Activated CD4-positive, alpha-beta T cell treated with anti-CD3 and anti-CD28 coated beads, Interleukin-2, amount 10 ng/mL, durations not matched to agents 7 days and 5 days (primary cell): ENCODE results near the gene FNDC10. TPM values are rescaled to one million over a fixed set of nuclear protein-coding genes. Genes with fewer than 3 reads are reported as not detected.
A peak's percentile ranks its signal among the peaks of the same experiment; 100 is the strongest.

ENCODE experiments used
- CTCF ChIA-PET: fragments of 350-600 bp; sonication (Branson Sonifier 250); formaldehyde crosslinking; loops from one replicate; lab custom pipeline; 2021; ENCODE audit warnings: antibody characterized with exemption; lab: Charles Lee
- POLR2A ChIA-PET: fragments of 350-600 bp; sonication (Branson Sonifier 250); formaldehyde crosslinking; loops from one replicate; lab custom pipeline; 2021; ENCODE audit warnings: antibody characterized with exemption; lab: Charles Lee
- DNase-seq: peaks from one replicate; pipeline ENCODE4 v3.0.0-alpha.2; 2020
- H3K27ac Mint-ChIP-seq: one replicate; pipeline ENCODE4 v1.8.0; 2021; ENCODE audit warnings: mild to moderate bottlenecking, moderate library complexity, mixed read lengths
- H3K27me3 Mint-ChIP-seq: one replicate; pipeline ENCODE4 v1.8.0; 2021; ENCODE audit warnings: mixed read lengths
- H3K36me3 Mint-ChIP-seq: one replicate; pipeline ENCODE4 v1.8.0; 2021; ENCODE audit warnings: low read depth, mixed read lengths
- H3K4me1 Mint-ChIP-seq: one replicate; pipeline ENCODE4 v1.8.0; 2021; ENCODE audit warnings: mixed read lengths
- H3K4me3 Mint-ChIP-seq: one replicate; pipeline ENCODE4 v1.8.0; 2021; ENCODE audit warnings: mild to moderate bottlenecking, moderate library complexity, mixed read lengths
- H3K9me3 Mint-ChIP-seq: one replicate; pipeline ENCODE4 v1.8.0; 2021; ENCODE audit warnings: mixed read lengths
- total RNA-seq, 2 experiments: library from RNA; stranded (reverse); gene quantifications; one replicate each; pipeline ENCODE4 v1.2.3, GENCODE V29; 2021

The FNDC10 gene
- total RNA-seq, 2 experiments from 2014 or later: 6.2 to 7.9 TPM

- peaks cover 15% of the 10 kb centered on the region for H3K27me3 Mint-ChIP-seq
- no peaks in the 10 kb centered on the region for H3K9me3 Mint-ChIP-seq
- no peak for DNase-seq
- peaks cover 7% of the 10 kb centered on the region for H3K36me3 Mint-ChIP-seq
- CTCF ChIA-PET: interaction anchor here (0.5 to 1.0 kb wide), 2 partner anchors 37 to 304 kb away, joined by 3 to 5 read pairs; no protein-coding TSS in a partner anchor
- POLR2A ChIA-PET: no interaction called here
- H3K4me1 Mint-ChIP-seq: peaks cover 18% of the 10 kb centered on the region
- H3K4me3 Mint-ChIP-seq: no peak overlapping the region
- H3K27ac Mint-ChIP-seq: no peak overlapping the region
These were observed 22.4 kb downstream of the FNDC10 start for GRCh38 chr1:1577367-1578011.

GRCh38 chr1:1574721-1575537, 25.0 kb downstream of the FNDC10 start, which contains the start of gene SSU72:
Gene SSU72 (minus strand): TSS chr1:1574863. CDS start chr1:1574557, 306 bp downstream.
- no peaks in the 10 kb centered on the region for H3K27me3 Mint-ChIP-seq
- peak within 1 kb of the TSS; percentile 100 for H3K27ac Mint-ChIP-seq
- ChIA-PET CTCF (no interaction called here), POLR2A (no interaction called here)
- DNase-seq: peak; percentile 94
- H3K36me3 Mint-ChIP-seq: peaks cover 18% of the 10 kb centered on the region
- no peaks in the 10 kb centered on the region for H3K9me3 Mint-ChIP-seq
- peaks cover 30% of the 10 kb centered on the region for H3K4me1 Mint-ChIP-seq
- peak within 1 kb of the TSS; percentile 98 for H3K4me3 Mint-ChIP-seq

DNA sequence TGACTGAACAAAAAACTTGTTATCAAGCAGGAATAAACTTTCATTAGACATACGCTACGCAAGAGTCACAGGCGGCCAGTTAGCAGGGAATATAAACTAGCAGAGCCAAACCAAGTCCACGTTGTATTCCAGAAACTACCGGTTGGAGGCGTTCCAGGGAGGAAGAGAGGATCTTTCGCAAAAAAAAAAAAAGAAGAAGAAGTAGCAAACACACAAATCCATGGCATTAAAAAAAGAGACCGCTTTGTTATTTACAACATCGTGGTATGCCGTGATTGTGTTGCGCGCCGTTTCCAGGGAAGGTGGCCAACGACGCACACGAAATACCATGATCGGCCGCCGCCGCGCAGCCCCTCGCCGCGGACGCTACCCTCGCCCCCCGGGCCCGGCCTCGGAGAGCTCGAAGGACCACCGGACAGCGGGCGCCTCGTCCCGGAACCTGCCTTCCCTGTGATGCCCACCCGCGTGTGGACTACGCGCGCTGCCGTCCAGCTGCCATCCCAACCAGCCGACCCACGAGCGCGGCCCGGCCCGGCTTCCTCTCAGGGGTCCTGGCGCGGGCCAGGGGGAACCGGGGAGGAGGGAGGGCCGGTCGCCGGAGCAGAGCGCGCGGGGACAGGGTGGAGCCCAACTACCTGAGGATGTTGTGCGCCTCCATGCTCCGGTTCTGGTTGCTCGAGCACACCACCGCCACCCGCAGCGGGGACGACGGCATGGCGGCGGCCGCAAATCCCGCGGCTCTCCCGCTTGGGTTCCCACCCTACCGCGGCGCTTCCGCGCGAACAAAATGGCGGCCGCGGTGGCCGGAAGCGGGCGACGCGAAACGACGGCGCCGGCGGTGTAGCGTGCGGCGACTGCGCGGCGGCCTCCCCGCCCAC, 25.9 kb downstream of the FNDC10 start:
- peaks cover 18% of the 10 kb centered on the region for H3K36me3 Mint-ChIP-seq
- DNase-seq: peak; percentile 71
- CTCF ChIA-PET: no interaction called here
- POLR2A ChIA-PET: no interaction called here
- H3K27me3 Mint-ChIP-seq: no peaks in the 10 kb centered on the region
- H3K27ac Mint-ChIP-seq: peak overlapping the region; percentile 99
- no peaks in the 10 kb centered on the region for H3K9me3 Mint-ChIP-seq
- peak overlapping the region; percentile 98 for H3K4me3 Mint-ChIP-seq
- peaks cover 36% of the 10 kb centered on the region for H3K4me1 Mint-ChIP-seq

DNA sequence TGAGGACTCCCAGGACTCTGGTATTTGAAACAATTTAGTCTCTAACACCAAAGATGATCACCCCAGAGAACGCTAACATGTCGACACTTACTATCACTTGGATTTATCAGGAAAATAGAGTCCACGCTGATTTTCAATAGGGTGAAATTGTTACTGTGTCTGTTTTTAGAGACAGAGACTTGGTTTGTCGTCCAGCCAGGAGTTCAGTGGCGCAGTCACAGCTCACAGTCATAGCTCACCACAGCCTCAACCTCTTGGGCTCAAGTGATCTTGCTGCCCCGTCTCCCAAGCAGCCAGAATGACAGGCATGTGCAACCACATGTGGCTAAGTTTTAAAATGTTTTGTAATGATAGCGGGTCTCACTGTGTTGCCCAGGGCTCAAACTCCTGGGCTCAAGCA, 30.6 kb downstream of the FNDC10 start:
- Mint-ChIP-seq H3K4me1 (peaks cover 34% of the 10 kb centered on the region), H3K4me3 (no peak overlapping the region), H3K27me3 (no peaks in the 10 kb centered on the region), H3K27ac (no peak overlapping the region), H3K9me3 (no peaks in the 10 kb centered on the region), H3K36me3 (peaks cover 42% of the 10 kb centered on the region)
- no peak for DNase-seq
- ChIA-PET CTCF (no interaction called here), POLR2A (no interaction called here)

GRCh38 chr1:1567891-1568291, 32.0 kb downstream of the FNDC10 start:
- Mint-ChIP-seq H3K4me3 (no peak overlapping the region), H3K36me3 (peaks cover 44% of the 10 kb centered on the region), H3K27me3 (no peaks in the 10 kb centered on the region), H3K9me3 (no peaks in the 10 kb centered on the region), H3K27ac (no peak overlapping the region), H3K4me1 (peaks cover 30% of the 10 kb centered on the region)
- DNase-seq: no peak
- CTCF ChIA-PET: no interaction called here
- POLR2A ChIA-PET: no interaction called here

- ChIA-PET CTCF (no interaction called here), POLR2A (no interaction called here)
- DNase-seq: no peak
- H3K27ac Mint-ChIP-seq: no peak overlapping the region
- H3K27me3 Mint-ChIP-seq: no peaks in the 10 kb centered on the region
- no peaks in the 10 kb centered on the region for H3K9me3 Mint-ChIP-seq
- H3K36me3 Mint-ChIP-seq: peaks cover 45% of the 10 kb centered on the region
- H3K4me3 Mint-ChIP-seq: no peak overlapping the region
- peaks cover 27% of the 10 kb centered on the region for H3K4me1 Mint-ChIP-seq
These were observed 32.6 kb downstream of the FNDC10 start for GRCh38 chr1:1567152-1567875.

DNA sequence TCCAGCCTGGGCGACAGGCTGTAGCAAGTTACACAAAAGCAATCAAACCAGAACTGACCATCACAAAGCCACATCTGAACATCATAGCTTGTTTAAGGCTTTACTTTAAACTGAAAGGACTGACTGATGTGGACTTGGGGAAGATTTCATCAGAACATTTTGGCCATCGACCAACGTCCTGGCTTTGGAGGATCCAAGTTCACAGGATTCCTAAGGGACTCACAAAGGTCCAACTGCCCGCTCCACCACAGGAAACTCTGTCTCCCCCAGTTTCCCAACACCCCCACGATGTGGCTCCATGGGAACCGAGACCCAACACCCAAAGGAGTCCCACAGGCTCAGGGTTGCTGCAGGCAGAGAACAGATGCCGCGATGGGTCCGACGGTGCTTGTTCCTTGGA, 34.6 kb downstream of the FNDC10 start:
- ChIA-PET CTCF (interaction anchor here (0.8 kb wide), 1 partner anchor 15 kb away, joined by 4 read pairs; no protein-coding TSS in a partner anchor), POLR2A (no interaction called here)
- no peak overlapping the region for H3K27ac Mint-ChIP-seq
- no peak overlapping the region for H3K4me3 Mint-ChIP-seq
- no peak for DNase-seq
- H3K9me3 Mint-ChIP-seq: no peaks in the 10 kb centered on the region
- H3K4me1 Mint-ChIP-seq: peaks cover 19% of the 10 kb centered on the region
- no peaks in the 10 kb centered on the region for H3K27me3 Mint-ChIP-seq
- H3K36me3 Mint-ChIP-seq: peaks cover 42% of the 10 kb centered on the region

DNA sequence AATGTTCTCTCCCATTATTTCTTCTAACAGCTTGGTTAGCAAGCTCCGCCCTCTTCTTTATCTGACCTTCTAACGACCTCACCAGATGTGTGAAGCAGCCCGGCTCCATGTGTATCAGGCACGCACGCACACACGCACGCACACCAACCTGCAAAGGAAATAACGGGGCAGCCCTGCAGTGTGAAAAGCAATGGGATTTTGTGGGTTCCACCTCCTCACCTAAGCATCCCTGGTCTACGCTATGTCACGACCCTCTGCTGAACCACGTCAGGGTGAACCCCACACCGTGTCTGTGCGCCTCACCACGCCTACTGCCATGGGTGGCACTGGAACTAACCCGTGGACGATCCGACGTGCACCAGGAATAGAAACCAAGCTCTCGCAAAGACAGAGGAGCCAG, 35.7 kb downstream of the FNDC10 start:
- Mint-ChIP-seq H3K4me1 (peaks cover 10% of the 10 kb centered on the region), H3K36me3 (peaks cover 38% of the 10 kb centered on the region), H3K27me3 (no peaks in the 10 kb centered on the region), H3K9me3 (no peaks in the 10 kb centered on the region), H3K4me3 (no peak overlapping the region), H3K27ac (no peak overlapping the region)
- no peak for DNase-seq
- CTCF ChIA-PET: no interaction called here
- POLR2A ChIA-PET: no interaction called here

DNA sequence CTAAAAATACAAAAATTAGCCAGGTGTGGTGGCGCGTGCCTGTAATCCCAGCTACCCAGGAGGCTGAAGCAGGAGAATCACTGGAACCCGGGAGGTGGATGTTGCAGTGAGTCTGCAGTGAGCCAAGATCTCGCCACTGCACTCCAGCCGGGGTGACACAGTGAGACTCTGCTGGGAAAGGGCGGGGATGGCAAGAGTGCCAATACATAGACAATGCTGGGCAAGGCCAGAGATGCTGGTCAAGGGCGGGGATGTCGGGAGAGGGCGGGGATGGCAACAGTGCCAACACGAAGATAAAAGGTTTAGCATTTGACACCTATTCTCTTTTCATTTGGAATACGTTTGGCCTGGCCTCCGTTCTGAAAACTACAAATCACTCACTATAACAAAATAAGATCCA, 36.2 kb downstream of the FNDC10 start:
- Mint-ChIP-seq H3K27me3 (no peaks in the 10 kb centered on the region), H3K4me1 (peaks cover 9% of the 10 kb centered on the region), H3K27ac (no peak overlapping the region), H3K36me3 (peaks cover 38% of the 10 kb centered on the region), H3K4me3 (no peak overlapping the region), H3K9me3 (no peaks in the 10 kb centered on the region)
- POLR2A ChIA-PET: no interaction called here
- no peak for DNase-seq
- CTCF ChIA-PET: interaction anchor here (1.1 kb wide), 1 partner anchor 50 kb away, joined by 3 read pairs; no protein-coding TSS in a partner anchor

GRCh38 chr1:1562556-1563195, 37.3 kb downstream of the FNDC10 start:
- ChIA-PET CTCF (interaction anchor here (1.1 kb wide), 1 partner anchor 51 kb away, joined by 3 read pairs; no protein-coding TSS in a partner anchor), POLR2A (no interaction called here)

GRCh38 chr1:1561801-1562470, 38.0 kb downstream of the FNDC10 start:
- ChIA-PET CTCF (no interaction called here), POLR2A (no interaction called here)
- Mint-ChIP-seq H3K36me3 (peaks cover 31% of the 10 kb centered on the region), H3K4me1 (peaks cover 3% of the 10 kb centered on the region), H3K27ac (no peak overlapping the region), H3K27me3 (no peaks in the 10 kb centered on the region), H3K4me3 (no peak overlapping the region), H3K9me3 (no peaks in the 10 kb centered on the region)
- no peak for DNase-seq

More at GRCh38 chr1:1562556-1563195, 37.3 kb downstream of the FNDC10 start:
- Mint-ChIP-seq H3K36me3 (peaks cover 38% of the 10 kb centered on the region), H3K27ac (no peak overlapping the region), H3K4me1 (peaks cover 9% of the 10 kb centered on the region), H3K4me3 (no peak overlapping the region), H3K9me3 (no peaks in the 10 kb centered on the region), H3K27me3 (no peaks in the 10 kb centered on the region)
- no peak for DNase-seq
